NCI-H146 treated with DMSO at 0.1 percent for 48 hours (cell line): ENCODE results near the gene ATF6.
"Not testable (repeated sequence)": the region's sequence is repeated elsewhere in the genome, so short reads cannot be mapped to it uniquely, and the experiment has no call there.

ENCODE experiments used
- DNase-seq: peaks from one replicate; lab custom pipeline; 2025; ENCODE audit not compliant: unreplicated experiment; lab: John Stamatoyannopoulos, UW

Gene ATF6

GRCh38 chr1:161827786-161828185 is 61.7 kb downstream of the ATF6 start:
- DNase-seq, result no peak

- not testable (repeated sequence) for DNase-seq
Observed at GRCh38 chr1:161832299-161832907, 66.3 kb downstream of the ATF6 start.

- DNase-seq, result no peak
Observed at GRCh38 chr1:161834967-161835550, 68.9 kb downstream of the ATF6 start.

GRCh38 chr1:161836018-161836417 is 69.9 kb downstream of the ATF6 start:
- DNase-seq, result no peak

GRCh38 chr1:161838362-161838761 is 72.2 kb downstream of the ATF6 start:
- DNase-seq, result no peak

- DNase-seq, result no peak
Observed at GRCh38 chr1:161838885-161839284, 72.8 kb downstream of the ATF6 start.

- DNase-seq, result no peak
Observed at GRCh38 chr1:161839591-161839990, 73.5 kb downstream of the ATF6 start.

- DNase-seq, result no peak
Observed at GRCh38 chr1:161840363-161840762, 74.2 kb downstream of the ATF6 start.

- no peak for DNase-seq
Observed at GRCh38 chr1:161843156-161843555, 77.0 kb downstream of the ATF6 start.

- no peak for DNase-seq
Observed at GRCh38 chr1:161844696-161845095, 78.6 kb downstream of the ATF6 start.

- DNase-seq, result no peak
Observed at GRCh38 chr1:161848676-161849075, 82.6 kb downstream of the ATF6 start.

GRCh38 chr1:161849518-161849917 is 83.4 kb downstream of the ATF6 start:
- no peak for DNase-seq

- no peak for DNase-seq
Observed at GRCh38 chr1:161855260-161855659, 89.1 kb downstream of the ATF6 start.

- DNase-seq, result no peak
Observed at GRCh38 chr1:161858271-161858670, 92.2 kb downstream of the ATF6 start.

- no peak for DNase-seq
Observed at GRCh38 chr1:161863549-161863948, 97.4 kb downstream of the ATF6 start.

GRCh38 chr1:161864577-161864976 is 98.5 kb downstream of the ATF6 start:
- DNase-seq, result no peak

GRCh38 chr1:161866241-161866640 is 100.1 kb downstream of the ATF6 start:
- DNase-seq, result no peak

- no peak for DNase-seq
Observed at GRCh38 chr1:161868832-161869231, 102.7 kb downstream of the ATF6 start.

GRCh38 chr1:161869291-161869690 is 103.2 kb downstream of the ATF6 start:
- DNase-seq, result no peak

- DNase-seq, result peak; percentile 8
Observed at GRCh38 chr1:161872506-161872905, 106.4 kb downstream of the ATF6 start.

GRCh38 chr1:161879261-161879660 is 113.1 kb downstream of the ATF6 start:
- no peak for DNase-seq

GRCh38 chr1:161884475-161884874 is 118.4 kb downstream of the ATF6 start:
- DNase-seq, result peak; percentile 26

- no peak for DNase-seq
Observed at GRCh38 chr1:161885003-161885402, 118.9 kb downstream of the ATF6 start.
